PC-9 (cell line): ENCODE measurements around the gene AQP12A.

Source experiments
- CTCF ChIP-seq: fragments of 200-600 bp; sonication (generic); conservative IDR thresholded peaks from 2 replicates; pipeline ENCODE4 v1.6.1; 2017; ENCODE audit warnings: mixed run types, antibody characterized with exemption, mild to moderate bottlenecking, moderate library complexity
- EZH2 ChIP-seq: fragments of 200-600 bp; sonication (generic); IDR thresholded peaks from 2 replicates; pipeline ENCODE4 v1.8.0; 2017; ENCODE audit warnings: antibody characterized with exemption, low read depth

- no peak for TF ChIP-seq CTCF
- no peak for TF ChIP-seq EZH2
Measured at GRCh38 chr2:240645346-240645745, 46.3 kb upstream of the AQP12A start.
